A549 (cell line): ENCODE data around the gene NENF. TPM values are rescaled to one million over a fixed set of nuclear protein-coding genes. Genes with fewer than 3 reads are reported as not detected.

Experiments
- ATAC-seq, 2 experiments: fragments of 200-7000 bp in 1 of 2; fragments of >200 bp in 1 of 2; cut with Nextera tagmentation in 1 of 2; cut with Tn5 transposase in 1 of 2; 3 replicates each; pipeline versions ENCODE4 v1.8.0 to v1.9.1; 2018 to 2020; ENCODE audit warnings: mild to moderate bottlenecking in 1 of 2, moderate library complexity in 1 of 2
- CTCF ChIA-PET: fragments of 300-600 bp; sonication (Branson Sonifier 250); formaldehyde crosslinking; extraction: SDS; loops from one replicate; lab custom pipeline; 2021; ENCODE audit warnings: antibody characterized with exemption, inconsistent platforms; lab: Yijun Ruan, JAX
- POLR2A ChIA-PET: fragments of 350-600 bp; formaldehyde crosslinking; extraction: SDS; loops from one replicate; lab custom pipeline; 2021; ENCODE audit warnings: antibody characterized with exemption, inconsistent platforms; lab: Yijun Ruan, JAX
- DNase-seq, 2 experiments: peaks; one replicate each; pipeline versions ENCODE4 v3.0.0 to v3.0.0-alpha.2; 2011 to 2016; ENCODE audit warnings: low read depth in 1 of 2, low spot score in 1 of 2
- FAIRE-seq: peaks from 2 replicates; lab custom pipeline; 2011; peaks lifted over from hg19 to GRCh38; lab: Jason Lieb, UNC
- H3K27ac ChIP-seq, 2 experiments: fragments of >200 bp; sonication (Bioruptor Twin); formaldehyde crosslinking; 3 replicates each; pipeline ENCODE4 v1.5.1; 2016 to 2017
- H3K4me1 ChIP-seq: fragments of >200 bp; sonication (Bioruptor Twin); formaldehyde crosslinking; 3 replicates; pipeline ENCODE4 v1.6.1; 2016
- H3K4me2 ChIP-seq: fragments of >200 bp; sonication (Bioruptor Twin); formaldehyde crosslinking; 3 replicates; pipeline ENCODE4 v1.6.1; 2016
- H3K4me3 ChIP-seq: fragments of >200 bp; sonication (Bioruptor Twin); formaldehyde crosslinking; 3 replicates; pipeline ENCODE4 v1.5.1; 2016
- H3K9me3 ChIP-seq: fragments of >200 bp; sonication (Bioruptor Twin); formaldehyde crosslinking; 3 replicates; pipeline ENCODE4 v1.6.1; 2016
- CBX8 ChIP-seq: fragments of 200-600 bp; sonication (generic); IDR thresholded peaks from 2 replicates; pipeline ENCODE4 v1.6.1; 2016
- CHD2 ChIP-seq: fragments of 150-350 bp; IDR thresholded peaks from 2 replicates; pipeline ENCODE4 v1.6.1; 2014; ENCODE audit warnings: low read length; ENCODE audit not compliant: partially characterized antibody
- EHF ChIP-seq: fragments of 250-450 bp; sonication (Bioruptor Pico); IDR thresholded peaks from 2 replicates; pipeline ENCODE4 v1.5.0; 2020; ENCODE audit warnings: mild to moderate bottlenecking
- HOXB5 ChIP-seq: fragments of 250-450 bp; sonication (Bioruptor Pico); IDR thresholded peaks from 2 replicates; pipeline ENCODE4 v1.5.0; 2020; ENCODE audit warnings: mild to moderate bottlenecking, moderate library complexity
- MAZ ChIP-seq: fragments of 150-350 bp; IDR thresholded peaks from 2 replicates; pipeline ENCODE4 v1.6.1; 2014; ENCODE audit warnings: antibody characterized with exemption, low read depth, low read length, borderline replicate concordance
- MYC ChIP-seq: IDR thresholded peaks from 2 replicates; pipeline ENCODE4 v1.6.1; 2012; ENCODE audit warnings: mild to moderate bottlenecking, inconsistent platforms, low read length, improper control_type of control experiment, borderline replicate concordance
- PHF8 ChIP-seq: fragments of 200-600 bp; sonication (generic); IDR thresholded peaks from 2 replicates; pipeline ENCODE4 v1.6.1; 2016; ENCODE audit warnings: low read depth, mild to moderate bottlenecking, antibody characterized with exemption, moderate library complexity, borderline replicate concordance
- RAD21 ChIP-seq, 2 experiments: fragments of >200 bp in 1 of 2; sonication (Bioruptor Twin) in 1 of 2; formaldehyde crosslinking in 1 of 2; IDR thresholded peaks in 1 of 2; conservative IDR thresholded peaks in 1 of 2; 2 replicates in 1 of 2; 3 replicates in 1 of 2; pipeline ENCODE4 v1.6.1; 2012 to 2018; ENCODE audit warnings: inconsistent platforms in 1 of 2
- RARB ChIP-seq: fragments of 250-450 bp; sonication (Bioruptor Pico); IDR thresholded peaks from 2 replicates; pipeline ENCODE4 v1.8.0; 2021; ENCODE audit warnings: mild to moderate bottlenecking, moderate library complexity
- RFX5 ChIP-seq: fragments of 450-650 bp; IDR thresholded peaks from 2 replicates; pipeline ENCODE4 v1.7.1; 2014; ENCODE audit warnings: antibody characterized with exemption, mild to moderate bottlenecking, moderate library complexity
- ZSCAN20 ChIP-seq: fragments of 250-450 bp; sonication (Bioruptor Pico); IDR thresholded peaks from 2 replicates; pipeline ENCODE4 v1.8.0; 2022; ENCODE audit warnings: mild to moderate bottlenecking, moderate library complexity
- WGBS: methylation state at CpG from one replicate; pipeline ENCODE4 v1.1.6; 2017; ENCODE audit errors: missing lambda C conversion rate; 5-methylcytosine and 5-hydroxymethylcytosine counted together
- polyA plus RNA-seq, 4 experiments: library from polyadenylated mRNA; depleted of rRNA in 3 of 4; stranded (reverse); fragments of >200 nt; fragmentation: RNase III in 1 of 4; extraction: RNeasy Plus Mini Kit Qiagen cat#74134 plus additional on column Dnase treatment in 1 of 4; gene quantifications; 2 replicates in 3 of 4; 3 replicates in 1 of 4; pipeline ENCODE4 v1.2.3, GENCODE V29; 2011 to 2017
- TF ChIP-seq, protein P1 (sequence below): IDR thresholded peaks from 2 replicates; pipeline ENCODE4 v1.6.1; 2012; ENCODE audit warnings: low read depth, borderline replicate concordance
- TF ChIP-seq, protein P2 (sequence below): fragments of 150-350 bp; IDR thresholded peaks from 2 replicates; pipeline ENCODE4 v1.6.1; 2014; ENCODE audit warnings: low read depth, mild to moderate bottlenecking, low read length
- TF ChIP-seq, protein P3 (sequence below): fragments of >200 bp; sonication (Bioruptor Twin); formaldehyde crosslinking; IDR thresholded peaks from 3 replicates; pipeline ENCODE4 v1.6.1; 2016

Gene NENF
- polyA plus RNA-seq, 2 of the 4 experiments (the other 2 are of a cell fraction): 55.3 to 83.9 TPM

DNA sequence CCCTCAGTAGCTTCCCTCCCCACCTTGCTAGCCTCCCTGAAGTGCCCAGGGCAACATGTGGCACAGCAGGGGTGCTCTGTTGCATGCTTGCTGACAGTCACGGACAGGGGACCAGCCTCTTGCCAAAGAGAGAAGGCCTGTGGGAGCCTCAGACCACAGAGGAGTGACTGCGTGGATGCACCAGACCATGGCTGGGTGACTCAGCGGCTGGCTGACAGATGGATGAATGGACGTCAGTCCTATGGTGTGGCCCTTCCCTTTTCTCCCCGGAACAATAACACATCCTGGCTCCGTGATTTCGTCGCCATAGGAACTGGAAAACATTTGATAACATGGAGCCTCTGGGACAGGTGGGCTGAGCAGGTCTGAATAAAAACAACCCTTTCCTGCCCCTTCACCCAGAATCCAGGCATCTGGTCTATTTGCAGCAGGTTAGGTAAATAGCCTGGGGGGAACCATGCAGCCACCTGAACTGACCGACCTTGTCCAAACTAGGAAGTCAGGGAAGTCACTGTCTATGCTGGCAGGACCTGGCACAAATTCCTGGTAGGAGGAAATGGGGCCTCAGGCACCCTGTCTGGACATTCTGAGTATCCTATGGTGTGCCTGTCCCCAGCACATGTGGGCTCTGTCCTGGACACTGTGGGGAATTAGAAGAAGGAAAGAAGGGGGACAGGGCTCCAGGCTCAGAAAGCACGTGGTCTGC lies 53.3 kb downstream of the NENF start (continued):
- TF ChIP-seq MYC (peak; percentile 77; the same call in 1 of the 2 replicates), PHF8 (no peak), CHD2 (peak; percentile 28)

DNA sequence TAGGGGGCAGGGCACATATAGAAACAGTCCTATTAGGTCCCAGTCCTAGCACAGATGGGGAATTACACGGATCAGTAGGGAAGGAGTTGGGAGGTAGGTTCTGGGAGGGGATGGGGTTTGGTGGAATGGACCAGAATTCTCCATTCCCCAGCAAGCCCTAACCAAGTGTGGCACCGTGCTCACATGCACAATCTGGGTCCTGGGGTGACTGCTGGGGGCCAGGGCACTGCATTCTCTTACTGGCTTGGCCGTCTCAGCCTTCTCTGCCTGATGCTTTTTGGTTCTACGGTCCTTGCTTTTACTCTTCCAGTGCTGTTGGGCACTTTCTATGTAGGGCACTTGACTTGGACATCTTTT lies 53.9 kb downstream of the NENF start:
- ChIA-PET CTCF (no interaction called here), POLR2A (interaction anchor here (3.8 kb wide), 1 partner anchor 122 kb away, joined by 52 read pairs; the partner anchor contains the start of gene ATF3)
- DNase-seq (no peak), FAIRE-seq (no peak), ATAC-seq (no peak)
- WGBS: 85% methylated on average over 4 of the region's 4 CpGs
- Histone ChIP-seq H3K27ac (peak overlapping the region; percentile 75 to 86), H3K9me3 (no peaks in the 10 kb centered on the region), H3K4me1 (peaks cover 88% of the 10 kb centered on the region), H3K4me3 (no peak overlapping the region), H3K4me2 (peak overlapping the region; percentile 71)
- TF ChIP-seq RAD21 (conservative IDR thresholded peaks at IDR 0.05 in 1 of 2, IDR thresholded peaks at IDR 0.05 in 1 of 2) (no peak), CBX8 (no peak), EHF (CRISPR knock-in tag) (0 out of 2 replicates have a peak, but pooled peaks have one; percentile 1), RFX5 (no peak)
- TF ChIP-seq, protein P1, sequence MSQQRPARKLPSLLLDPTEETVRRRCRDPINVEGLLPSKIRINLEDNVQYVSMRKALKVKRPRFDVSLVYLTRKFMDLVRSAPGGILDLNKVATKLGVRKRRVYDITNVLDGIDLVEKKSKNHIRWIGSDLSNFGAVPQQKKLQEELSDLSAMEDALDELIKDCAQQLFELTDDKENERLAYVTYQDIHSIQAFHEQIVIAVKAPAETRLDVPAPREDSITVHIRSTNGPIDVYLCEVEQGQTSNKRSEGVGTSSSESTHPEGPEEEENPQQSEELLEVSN: no peak
- TF ChIP-seq, protein P2, sequence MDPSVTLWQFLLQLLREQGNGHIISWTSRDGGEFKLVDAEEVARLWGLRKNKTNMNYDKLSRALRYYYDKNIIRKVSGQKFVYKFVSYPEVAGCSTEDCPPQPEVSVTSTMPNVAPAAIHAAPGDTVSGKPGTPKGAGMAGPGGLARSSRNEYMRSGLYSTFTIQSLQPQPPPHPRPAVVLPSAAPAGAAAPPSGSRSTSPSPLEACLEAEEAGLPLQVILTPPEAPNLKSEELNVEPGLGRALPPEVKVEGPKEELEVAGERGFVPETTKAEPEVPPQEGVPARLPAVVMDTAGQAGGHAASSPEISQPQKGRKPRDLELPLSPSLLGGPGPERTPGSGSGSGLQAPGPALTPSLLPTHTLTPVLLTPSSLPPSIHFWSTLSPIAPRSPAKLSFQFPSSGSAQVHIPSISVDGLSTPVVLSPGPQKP: no peak
- TF ChIP-seq, protein P3, sequence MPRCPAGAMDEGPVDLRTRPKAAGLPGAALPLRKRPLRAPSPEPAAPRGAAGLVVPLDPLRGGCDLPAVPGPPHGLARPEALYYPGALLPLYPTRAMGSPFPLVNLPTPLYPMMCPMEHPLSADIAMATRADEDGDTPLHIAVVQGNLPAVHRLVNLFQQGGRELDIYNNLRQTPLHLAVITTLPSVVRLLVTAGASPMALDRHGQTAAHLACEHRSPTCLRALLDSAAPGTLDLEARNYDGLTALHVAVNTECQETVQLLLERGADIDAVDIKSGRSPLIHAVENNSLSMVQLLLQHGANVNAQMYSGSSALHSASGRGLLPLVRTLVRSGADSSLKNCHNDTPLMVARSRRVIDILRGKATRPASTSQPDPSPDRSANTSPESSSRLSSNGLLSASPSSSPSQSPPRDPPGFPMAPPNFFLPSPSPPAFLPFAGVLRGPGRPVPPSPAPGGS: no peak

DNA sequence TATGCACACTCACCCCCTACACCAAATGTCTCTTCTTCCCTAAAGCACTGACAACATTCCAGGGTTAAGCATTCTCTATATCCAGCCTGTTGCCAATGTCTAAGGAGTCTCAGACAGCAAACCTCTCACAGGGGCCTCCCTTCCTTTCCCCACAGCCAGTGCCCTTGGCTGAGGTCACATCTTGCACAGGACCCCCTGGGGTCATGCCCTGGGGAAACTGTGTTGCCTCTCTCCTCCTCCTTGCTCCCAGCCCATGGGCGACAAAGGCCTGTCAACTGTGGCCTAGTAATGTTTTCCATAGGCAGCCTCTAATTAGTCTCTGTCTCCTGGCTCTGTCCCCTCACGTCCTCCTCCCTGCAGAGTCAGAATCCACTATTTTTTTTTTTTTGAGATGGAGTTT lies 54.6 kb downstream of the NENF start:
- TF ChIP-seq RARB (CRISPR knock-in tag) (no peak), EHF (CRISPR knock-in tag) (peak; percentile 16; the same call in 1 of the 2 replicates), HOXB5 (CRISPR knock-in tag) (0 out of 2 replicates have a peak, but pooled peaks have one; percentile 29)
- peaks cover 81% of the 10 kb centered on the region for H3K4me1 ChIP-seq
- no peaks in the 10 kb centered on the region for H3K9me3 ChIP-seq
- FAIRE-seq: no peak
- peak overlapping the region; percentile 75 to 86 for H3K27ac ChIP-seq
- 91% methylated on average over 2 of the region's 2 CpGs for WGBS
- DNase-seq: no peak
- no peak for ATAC-seq
- H3K4me2 ChIP-seq: peak overlapping the region; percentile 71; the same call in 2 of the 3 replicates
- CTCF ChIA-PET: interaction anchor here (2.1 to 4.6 kb wide), 2 partner anchors 10 to 12 kb away, joined by 6 to 39 read pairs; no protein-coding TSS in a partner anchor
- no peak overlapping the region for H3K4me3 ChIP-seq
- POLR2A ChIA-PET: interaction anchor here (3.8 kb wide), 1 partner anchor 121 kb away, joined by 52 read pairs; the partner anchor contains the start of gene ATF3

DNA sequence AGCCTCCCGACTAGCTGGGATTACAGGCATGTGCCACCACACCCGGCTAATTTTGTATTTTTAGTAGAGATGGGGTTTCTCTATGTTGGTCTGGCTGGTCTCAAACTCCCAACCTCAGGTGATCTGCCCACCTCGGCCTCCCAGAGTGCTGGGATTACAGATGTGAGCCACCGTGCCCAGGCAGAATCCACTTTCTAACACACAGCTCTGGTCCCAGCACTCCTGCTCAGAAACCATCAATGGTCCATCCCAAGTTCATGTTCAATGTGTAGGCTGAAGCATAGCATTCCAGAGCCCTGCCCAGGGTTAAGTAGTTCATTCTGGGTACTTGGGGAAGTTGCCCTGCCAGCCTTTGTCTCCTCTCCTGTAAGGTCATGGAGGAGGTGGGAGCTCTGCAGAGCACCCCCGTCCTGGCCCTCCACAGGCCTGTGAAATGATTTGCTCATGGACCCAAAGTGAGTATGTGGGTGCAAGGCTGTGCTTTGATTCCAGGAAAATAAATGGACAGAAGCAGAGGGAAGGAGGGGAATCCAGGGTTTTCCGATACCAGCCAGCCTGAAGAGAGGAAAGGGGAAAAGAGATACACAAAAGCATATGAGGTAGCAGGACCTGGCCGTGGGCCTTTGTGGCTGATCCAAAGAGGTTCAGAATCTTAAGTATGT lies 55.2 kb downstream of the NENF start:
- ChIA-PET POLR2A (interaction anchor here (1.0 to 3.8 kb wide), 8 partner anchors 11 to 127 kb away, joined by 3 to 52 read pairs (median 6); partner anchors contain the start of gene ATF3), CTCF (interaction anchor here (1.2 to 4.6 kb wide), 3 partner anchors 10 to 109 kb away, joined by 3 to 39 read pairs (median 6); no protein-coding TSS in a partner anchor)
- Histone ChIP-seq H3K4me1 (peaks cover 74% of the 10 kb centered on the region), H3K4me3 (no peak overlapping the region), H3K4me2 (peak overlapping the region; percentile 51), H3K9me3 (no peaks in the 10 kb centered on the region)
- ATAC-seq: no peak
- peak in 1 of 2 experiments; percentile 34 for DNase-seq
- no peak for TF ChIP-seq MAZ
- TF ChIP-seq, protein P2: no peak
- 0 out of 2 replicates have a peak, but pooled peaks have one; percentile 58 for TF ChIP-seq ZSCAN20
- TF ChIP-seq, all 56 proteins: peak for 1
- 75% methylated on average over 7 of the region's 7 CpGs for WGBS
- FAIRE-seq: no peak
- H3K27ac ChIP-seq: peak overlapping the region; percentile 75 to 86
